MM.1S (cell line): ENCODE measurements around the gene ESPN.
A peak's percentile ranks its signal among the peaks of the same experiment; 100 is the strongest.
"Not testable (repeated sequence)": the region's sequence is repeated elsewhere in the genome, so short reads cannot be mapped to it uniquely, and the experiment has no call there.

Source experiments
- DNase-seq: peaks from one replicate; pipeline ENCODE4 v3.0.0-alpha.2; 2015
- H2AFZ ChIP-seq: fragments of 300-600 bp; sonication (generic); 2 replicates; pipeline ENCODE4 v1.6.0; 2016; ENCODE audit warnings: antibody characterized with exemption, low read length
- H3F3A ChIP-seq: fragments of 300-600 bp; sonication (generic); 2 replicates; pipeline ENCODE4 v1.6.1; 2016; ENCODE audit warnings: mild to moderate bottlenecking, antibody characterized with exemption, low read length, moderate library complexity, mixed read lengths; ENCODE audit not compliant: insufficient read depth
- H3K27ac ChIP-seq: fragments of 300-600 bp; sonication (generic); 2 replicates; pipeline ENCODE4 v1.5.1; 2016; ENCODE audit warnings: mild to moderate bottlenecking, low read length
- H3K27me3 ChIP-seq: fragments of 300-600 bp; sonication (generic); replicated peaks from 2 replicates; pipeline ENCODE4 v1.6.0; 2016; ENCODE audit warnings: low read length; ENCODE audit not compliant: insufficient read depth
- H3K36me3 ChIP-seq: fragments of 300-600 bp; sonication (generic); replicated peaks from 2 replicates; pipeline ENCODE4 v1.6.1; 2016; ENCODE audit warnings: mild to moderate bottlenecking, low read length, mixed read lengths; ENCODE audit not compliant: insufficient read depth
- H3K4me1 ChIP-seq: fragments of 300-600 bp; sonication (generic); 2 replicates; pipeline ENCODE4 v1.6.1; 2016; ENCODE audit warnings: low read length, mixed read lengths
- H3K4me2 ChIP-seq: fragments of 300-600 bp; sonication (generic); 2 replicates; pipeline ENCODE4 v1.6.0; 2016; ENCODE audit warnings: low read depth, low read length
- H3K4me3 ChIP-seq: fragments of 300-600 bp; sonication (generic); 2 replicates; pipeline ENCODE4 v1.5.1; 2016; ENCODE audit warnings: low read length, mixed read lengths
- H3K79me2 ChIP-seq: fragments of 300-600 bp; sonication (generic); 2 replicates; pipeline ENCODE4 v1.6.1; 2016; ENCODE audit warnings: mixed run types, low read length, mixed read lengths
- H3K9ac ChIP-seq: fragments of 300-600 bp; sonication (generic); 2 replicates; pipeline ENCODE4 v1.6.1; 2016; ENCODE audit warnings: low read length, mixed read lengths
- H3K9me2 ChIP-seq: fragments of 300-600 bp; sonication (generic); replicated peaks from 2 replicates; pipeline ENCODE4 v1.6.1; 2016; ENCODE audit warnings: mild to moderate bottlenecking, low read length, mixed read lengths; ENCODE audit not compliant: insufficient read depth
- H3K9me3 ChIP-seq: fragments of 300-600 bp; sonication (generic); replicated peaks from 2 replicates; pipeline ENCODE4 v1.6.1; 2016; ENCODE audit warnings: mild to moderate bottlenecking, low read length, mixed read lengths; ENCODE audit not compliant: insufficient read depth
- H4K20me1 ChIP-seq: fragments of 300-600 bp; sonication (generic); 2 replicates; pipeline ENCODE4 v1.6.1; 2016; ENCODE audit warnings: mild to moderate bottlenecking, low read length, moderate library complexity, mixed read lengths; ENCODE audit not compliant: insufficient read depth
- CTCF ChIP-seq: fragments of 300-600 bp; sonication (generic); IDR thresholded peaks from 2 replicates; pipeline ENCODE4 v1.5.1; 2016; ENCODE audit warnings: antibody characterized with exemption, low read length, mixed read lengths
- EZH2 ChIP-seq: fragments of 300-600 bp; sonication (generic); optimal IDR thresholded peaks from 2 replicates; pipeline ENCODE3; 2017; ENCODE audit warnings: low read depth, mild to moderate bottlenecking, antibody characterized with exemption, low read length, mixed read lengths
- EZH2phosphoT487 ChIP-seq: fragments of 300-600 bp; sonication (generic); IDR thresholded peaks from 2 replicates; pipeline ENCODE4 v1.6.1; 2018; ENCODE audit warnings: antibody characterized with exemption, low read length

ESPN gene

GRCh38 chr1:6392809-6393399 lies 31.7 kb upstream of the ESPN start:
- no peak for DNase-seq
- Histone ChIP-seq H2AFZ (peak overlapping the region; percentile 63; the same call in 1 of the 2 replicates), H3K9ac (peak overlapping the region; percentile 57; the same call in 1 of the 2 replicates), H3K4me2 (peak overlapping the region; percentile 88), H4K20me1 (no peaks in the 10 kb centered on the region), H3K9me3 (no peaks in the 10 kb centered on the region), H3K36me3 (no peaks in the 10 kb centered on the region), H3K4me3 (peak overlapping the region; percentile 74), H3F3A (0 out of 2 replicates have a peak, but pooled peaks cover 4% of the 10 kb centered on the region), H3K79me2 (peaks cover 35% of the 10 kb centered on the region), H3K4me1 (peaks cover 8% of the 10 kb centered on the region; the same call in 1 of the 2 replicates), H3K27me3 (no peaks in the 10 kb centered on the region), H3K9me2 (no peaks in the 10 kb centered on the region), H3K27ac (no peak overlapping the region)
- no peak for TF ChIP-seq CTCF
- no peak for TF ChIP-seq EZH2phosphoT487
- TF ChIP-seq EZH2 = no peak

GRCh38 chr1:6393400-6394187 lies 31.0 kb upstream of the ESPN start, which contains the start of gene ACOT7:
TSS of gene ACOT7 (minus strand) at chr1:6393767. CDS start at chr1:6393399, 368 bp downstream.
- H3K36me3 ChIP-seq = no peaks in the 10 kb centered on the region
- H2AFZ ChIP-seq = peak within 1 kb of the TSS; percentile 63
- H3K4me3 ChIP-seq = peak within 1 kb of the TSS; percentile 74
- H3K27ac ChIP-seq = peak within 1 kb of the TSS; percentile 73
- no peaks in the 10 kb centered on the region for H4K20me1 ChIP-seq
- no peaks in the 10 kb centered on the region; the same call in 1 of the 2 replicates for H3K27me3 ChIP-seq
- peaks cover 35% of the 10 kb centered on the region for H3K79me2 ChIP-seq
- H3K9me3 ChIP-seq = no peaks in the 10 kb centered on the region
- 0 out of 2 replicates have a peak, but pooled peaks cover 4% of the 10 kb centered on the region for H3F3A ChIP-seq
- H3K4me2 ChIP-seq = peak within 1 kb of the TSS; percentile 88
- TF ChIP-seq EZH2phosphoT487 (no peak), CTCF (peak; percentile 21; the same call in 1 of the 2 replicates), EZH2 (no peak)
- H3K9ac ChIP-seq = peak within 1 kb of the TSS; percentile 89
- peak; percentile 89 for DNase-seq
- H3K9me2 ChIP-seq = no peaks in the 10 kb centered on the region
- peaks cover 8% of the 10 kb centered on the region; the same call in 1 of the 2 replicates for H3K4me1 ChIP-seq

GRCh38 chr1:6395130-6395529 lies 29.4 kb upstream of the ESPN start:
- not testable (repeated sequence) for H3K4me3 ChIP-seq, H3K27me3 ChIP-seq, DNase-seq, H2AFZ ChIP-seq, H3K4me2 ChIP-seq, H3K27ac ChIP-seq, H3K36me3 ChIP-seq, H3F3A ChIP-seq, H4K20me1 ChIP-seq, H3K4me1 ChIP-seq, H3K9me2 ChIP-seq, H3K9ac ChIP-seq, H3K9me3 ChIP-seq
- peaks cover 22% of the 10 kb centered on the region for H3K79me2 ChIP-seq

GRCh38 chr1:6395781-6396244 lies 28.8 kb upstream of the ESPN start:
- not testable (repeated sequence) for H3K4me2 ChIP-seq, H3K9me2 ChIP-seq, H4K20me1 ChIP-seq, H3K36me3 ChIP-seq, DNase-seq, H3K9me3 ChIP-seq, H3K9ac ChIP-seq, H3K27ac ChIP-seq, H3K4me1 ChIP-seq, H2AFZ ChIP-seq, H3F3A ChIP-seq, H3K4me3 ChIP-seq, H3K27me3 ChIP-seq
- H3K79me2 ChIP-seq = peaks cover 17% of the 10 kb centered on the region
